Stimulated activated naive B cell treated with anti-CD40 and anti-IgM and Interleukin-4, amounts not matched to agents 10 μg/mL and 1 μg/mL and 100 μg/mL, for 72 hours (primary cell): ENCODE data around the gene ADH1C.
"Not testable (repeated sequence)": the region's sequence is repeated elsewhere in the genome, so short reads cannot be mapped to it uniquely, and the experiment has no call there.

ENCODE experiments used
- ATAC-seq, 2 donors: fragments of 150-1000 bp; cut with Tn5 transposase; replicated peaks; 2 replicates each; pipeline ENCODE4 v1.10.0; 2021; ENCODE audit warnings: moderate library complexity in 1 of 2
- DNase-seq: peaks from one replicate; pipeline ENCODE4 v3.0.0; 2021
- H3K27ac Mint-ChIP-seq: one replicate; pipeline ENCODE4 v1.8.0; 2022; ENCODE audit warnings: mild to moderate bottlenecking, mixed read lengths
- H3K27me3 Mint-ChIP-seq, 2 donors: one replicate each; pipeline ENCODE4 v1.8.0; 2022; ENCODE audit warnings: mixed read lengths in 2 of 2
- H3K36me3 Mint-ChIP-seq, 2 donors: one replicate each; pipeline ENCODE4 v1.8.0; 2022; ENCODE audit warnings: mixed read lengths in 2 of 2, mild to moderate bottlenecking in 1 of 2
- H3K4me1 Mint-ChIP-seq, 2 donors: one replicate each; pipeline ENCODE4 v1.8.0; 2022; ENCODE audit warnings: mixed read lengths in 2 of 2, mild to moderate bottlenecking in 1 of 2
- H3K4me3 Mint-ChIP-seq, 2 donors: one replicate each; pipeline ENCODE4 v1.8.0; 2022; ENCODE audit warnings: mild to moderate bottlenecking in 2 of 2, mixed read lengths in 2 of 2, moderate library complexity in 1 of 2
- H3K9me3 Mint-ChIP-seq, 2 donors: one replicate each; pipeline ENCODE4 v1.8.0; 2022; ENCODE audit warnings: mixed read lengths in 2 of 2, mild to moderate bottlenecking in 1 of 2

ADH1C gene

DNA sequence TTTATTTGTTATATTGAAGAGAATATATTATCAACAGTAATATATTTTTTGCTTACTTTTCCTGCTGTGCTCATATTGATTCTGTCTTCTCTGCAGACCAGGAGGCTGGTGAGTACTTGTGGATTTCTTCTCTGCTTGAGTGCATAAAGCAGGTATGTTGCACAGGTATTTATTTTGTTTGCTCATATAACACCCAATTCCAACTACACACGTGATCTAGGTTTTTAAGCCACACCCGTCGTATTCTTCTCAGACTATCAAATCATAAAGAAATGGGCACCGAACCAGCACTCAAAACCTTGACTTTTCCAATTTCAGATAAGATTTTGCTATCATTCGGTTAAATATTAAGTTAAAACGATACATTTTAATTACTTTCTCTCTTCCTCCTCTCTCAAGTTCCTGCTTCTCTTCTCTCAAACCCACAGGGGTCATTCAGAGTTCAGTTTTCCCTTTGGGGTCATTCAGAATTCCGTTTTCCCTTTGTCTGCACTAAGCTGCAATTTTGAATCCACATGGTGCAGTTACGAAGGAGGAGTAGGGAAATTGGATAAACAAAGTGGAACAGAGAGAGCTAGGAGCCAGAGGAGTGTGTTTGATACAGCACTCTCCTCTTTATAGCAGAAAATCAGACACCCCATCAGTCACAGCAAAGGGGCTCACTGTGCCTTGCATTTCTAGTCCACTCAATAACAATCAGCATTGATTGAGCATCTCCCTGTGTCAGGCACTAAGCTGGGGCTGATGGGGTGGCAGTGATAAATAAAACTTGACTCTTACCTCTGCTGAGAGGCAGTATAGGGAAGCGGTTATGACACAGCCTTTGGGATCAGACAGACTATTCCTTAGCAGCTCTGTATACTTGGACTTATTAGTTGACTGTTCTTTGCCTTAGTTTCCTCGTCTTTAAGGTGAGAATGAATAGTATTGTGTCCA, at the start of gene ADH1C:
TSS of gene ADH1C (minus strand) at position 145 of the 936 bp plus-strand sequence. CDS start at position 74, 71 bp downstream.
- no peak within 1 kb of the TSS for H3K27ac Mint-ChIP-seq
- H3K36me3 Mint-ChIP-seq = no peaks in the 10 kb centered on the region
- no peak within 1 kb of the TSS for H3K4me3 Mint-ChIP-seq
- ATAC-seq (no peak), DNase-seq (no peak)
- H3K9me3 Mint-ChIP-seq = peaks cover 10 to 14% of the 10 kb centered on the region in 2 donors
- H3K4me1 Mint-ChIP-seq = no peaks in the 10 kb centered on the region
- peaks cover 0 to 5% of the 10 kb centered on the region in 2 donors for H3K27me3 Mint-ChIP-seq

DNA sequence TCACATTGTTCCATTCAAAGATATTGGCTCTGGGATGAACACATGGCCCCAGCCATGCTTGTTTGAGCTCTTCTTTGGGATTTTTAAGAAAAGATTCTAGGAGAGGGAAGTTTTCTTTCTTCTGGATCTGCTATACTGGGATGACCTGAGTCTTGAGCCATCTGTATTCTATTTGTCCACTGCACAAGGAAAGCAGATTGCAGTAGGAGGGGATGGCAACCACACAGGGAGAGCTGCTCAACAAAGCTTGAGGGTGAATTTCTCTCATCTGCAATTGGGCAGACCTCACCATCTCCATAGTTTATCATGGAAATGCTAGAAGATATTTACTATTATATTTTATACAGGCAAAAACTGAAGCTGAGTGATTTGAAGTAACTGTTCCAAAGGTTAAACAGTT, 48.3 kb upstream of the ADH1C start:
- Mint-ChIP-seq H3K4me1 (peaks cover 13 to 17% of the 10 kb centered on the region in 2 donors), H3K27me3 (peaks cover under 1 to 6% of the 10 kb centered on the region in 2 donors), H3K36me3 (no peaks in the 10 kb centered on the region), H3K9me3 (no peaks in the 10 kb centered on the region), H3K4me3 (no peak overlapping the region), H3K27ac (no peak overlapping the region)
- DNase-seq (no peak), ATAC-seq (no peak)

- DNase-seq = no peak
- no peaks in the 10 kb centered on the region for H3K36me3 Mint-ChIP-seq
- H3K9me3 Mint-ChIP-seq = no peaks in the 10 kb centered on the region
- H3K4me1 Mint-ChIP-seq = peaks cover 0 to 3% of the 10 kb centered on the region in 2 donors
- ATAC-seq = no peak
- peaks cover 4 to 6% of the 10 kb centered on the region in 2 donors for H3K27me3 Mint-ChIP-seq
- no peak overlapping the region for H3K27ac Mint-ChIP-seq
- no peak overlapping the region for H3K4me3 Mint-ChIP-seq
Observed at GRCh38 chr4:99399017-99399416, 46.5 kb upstream of the ADH1C start.

DNA sequence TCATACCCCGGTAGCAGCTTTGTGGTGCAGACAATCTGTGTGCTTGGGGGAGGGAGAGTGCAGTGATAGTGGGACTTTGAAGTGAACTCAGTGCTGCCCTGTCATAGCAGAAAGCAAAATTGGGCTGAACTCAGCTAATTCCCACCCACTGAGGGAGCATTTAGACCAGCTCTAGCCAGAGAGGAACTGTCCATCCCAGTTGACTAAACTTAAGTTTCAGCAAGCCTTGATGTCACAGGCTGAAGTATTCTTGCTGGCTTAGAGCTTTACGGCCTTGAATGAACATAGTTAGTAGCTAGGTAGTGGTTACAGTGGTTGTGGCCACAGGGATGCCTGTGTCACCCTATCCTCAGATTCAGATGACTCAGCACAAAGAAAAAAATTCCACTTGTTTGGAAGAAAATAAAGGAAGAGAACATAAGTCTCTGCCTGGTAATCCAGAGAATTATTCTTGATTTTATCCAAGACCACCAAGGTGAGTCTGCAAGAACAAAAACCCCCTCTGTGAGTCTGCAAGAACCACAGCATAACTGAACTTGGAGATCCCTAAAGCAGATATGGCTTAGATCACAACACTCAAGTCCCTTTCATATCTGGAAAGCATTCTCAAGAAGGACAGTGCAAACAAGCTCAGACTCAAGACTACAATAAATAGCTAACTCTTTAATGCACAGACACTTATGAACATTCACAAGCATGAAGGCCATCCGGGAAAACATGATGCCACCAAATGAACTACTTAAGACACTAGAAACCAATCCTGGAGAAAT, 43.2 kb upstream of the ADH1C start:
- Mint-ChIP-seq H3K4me3 (no peak overlapping the region), H3K27me3 (peaks cover 5 to 9% of the 10 kb centered on the region in 2 donors), H3K4me1 (no peaks in the 10 kb centered on the region), H3K27ac (no peak overlapping the region), H3K9me3 (peaks cover 0 to 1% of the 10 kb centered on the region in 2 donors), H3K36me3 (no peaks in the 10 kb centered on the region)
- ATAC-seq (no peak), DNase-seq (no peak)

GRCh38 chr4:99394896-99395295, 42.4 kb upstream of the ADH1C start:
- DNase-seq (no peak), ATAC-seq (no peak)
- Mint-ChIP-seq H3K27me3 (peaks cover 5 to 9% of the 10 kb centered on the region in 2 donors), H3K27ac (no peak overlapping the region), H3K9me3 (peaks cover 0 to 1% of the 10 kb centered on the region in 2 donors), H3K36me3 (no peaks in the 10 kb centered on the region), H3K4me1 (no peaks in the 10 kb centered on the region), H3K4me3 (no peak overlapping the region)

GRCh38 chr4:99390055-99390454, 37.5 kb upstream of the ADH1C start:
- Mint-ChIP-seq H3K27me3 (peaks cover 3 to 5% of the 10 kb centered on the region in 2 donors), H3K4me1 (no peaks in the 10 kb centered on the region), H3K36me3 (no peaks in the 10 kb centered on the region), H3K4me3 (no peak overlapping the region), H3K27ac (no peak overlapping the region), H3K9me3 (peaks cover 0 to 1% of the 10 kb centered on the region in 2 donors)
- no peak for DNase-seq
- no peak for ATAC-seq

DNA sequence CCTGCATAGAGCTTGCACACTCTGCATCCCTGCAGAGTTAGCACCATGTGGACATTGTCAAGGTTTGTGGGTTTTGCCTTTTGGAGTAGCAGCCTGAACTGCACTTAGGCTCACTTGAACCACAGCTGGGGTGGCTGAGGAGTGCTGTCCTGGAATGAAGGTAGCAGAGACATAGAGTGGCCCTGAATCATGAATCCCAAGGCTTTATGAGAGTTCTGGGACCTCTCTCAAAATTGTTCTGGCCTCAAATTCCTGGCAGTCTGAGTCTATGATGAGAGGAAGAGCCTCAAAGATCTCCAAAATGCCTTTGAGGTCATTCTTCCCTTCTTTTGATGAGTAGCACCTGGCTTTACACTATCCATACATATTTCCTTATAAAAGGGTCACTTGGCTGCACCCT, 37.1 kb upstream of the ADH1C start:
- H3K9me3 Mint-ChIP-seq = peaks cover 0 to 1% of the 10 kb centered on the region in 2 donors
- ATAC-seq (no peak), DNase-seq (no peak)
- no peak overlapping the region for H3K4me3 Mint-ChIP-seq
- no peaks in the 10 kb centered on the region for H3K36me3 Mint-ChIP-seq
- no peak overlapping the region for H3K27ac Mint-ChIP-seq
- peaks cover 3 to 5% of the 10 kb centered on the region in 2 donors for H3K27me3 Mint-ChIP-seq
- H3K4me1 Mint-ChIP-seq = no peaks in the 10 kb centered on the region

- Mint-ChIP-seq H3K36me3 (no peaks in the 10 kb centered on the region), H3K4me3 (no peak overlapping the region), H3K27ac (no peak overlapping the region), H3K27me3 (peaks cover 0 to 6% of the 10 kb centered on the region in 2 donors), H3K4me1 (no peaks in the 10 kb centered on the region), H3K9me3 (no peaks in the 10 kb centered on the region)
- DNase-seq = no peak
- ATAC-seq = no peak
Observed at GRCh38 chr4:99383833-99384392, 31.4 kb upstream of the ADH1C start.

GRCh38 chr4:99383399-99383798, 30.9 kb upstream of the ADH1C start:
- DNase-seq (no peak), ATAC-seq (no peak)
- Mint-ChIP-seq H3K36me3 (no peaks in the 10 kb centered on the region), H3K27ac (no peak overlapping the region), H3K4me3 (no peak overlapping the region), H3K4me1 (no peaks in the 10 kb centered on the region), H3K9me3 (no peaks in the 10 kb centered on the region), H3K27me3 (peaks cover 0 to 6% of the 10 kb centered on the region in 2 donors)

GRCh38 chr4:99382745-99383360, 30.3 kb upstream of the ADH1C start:
- DNase-seq (no peak), ATAC-seq (no peak)
- H3K27ac Mint-ChIP-seq = no peak overlapping the region
- H3K4me3 Mint-ChIP-seq = no peak overlapping the region
- no peaks in the 10 kb centered on the region for H3K4me1 Mint-ChIP-seq
- H3K9me3 Mint-ChIP-seq = no peaks in the 10 kb centered on the region
- no peaks in the 10 kb centered on the region for H3K36me3 Mint-ChIP-seq
- H3K27me3 Mint-ChIP-seq = peaks cover 0 to 6% of the 10 kb centered on the region in 2 donors

DNA sequence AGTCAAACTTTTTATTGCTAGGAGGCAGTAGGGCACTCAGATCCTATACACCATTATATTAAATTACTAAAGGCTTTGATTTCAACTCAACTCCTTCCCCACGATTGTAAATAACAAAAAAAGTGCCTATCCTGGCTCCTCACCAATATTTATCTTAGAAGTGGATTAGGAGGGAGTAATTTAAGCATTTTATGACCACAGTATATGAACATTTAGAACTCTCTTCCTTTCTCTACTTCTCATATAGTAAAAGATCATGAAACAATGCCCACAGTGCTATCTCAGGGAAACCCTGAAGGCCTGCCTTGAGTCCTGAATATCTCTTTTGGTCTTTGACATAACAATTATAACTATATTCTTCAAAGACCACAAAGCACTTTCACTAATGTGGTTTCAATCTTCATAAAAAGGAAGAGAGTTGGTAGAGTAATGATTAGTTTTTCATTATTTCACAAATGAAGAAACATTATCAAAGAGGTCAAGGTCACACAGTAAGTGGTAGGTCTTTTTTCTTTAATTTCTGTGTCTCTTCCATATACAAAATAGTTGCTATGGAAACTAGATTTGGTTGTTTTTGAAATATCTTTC, 29.1 kb upstream of the ADH1C start:
- no peak overlapping the region for H3K4me3 Mint-ChIP-seq
- no peaks in the 10 kb centered on the region for H3K36me3 Mint-ChIP-seq
- peaks cover 0 to 6% of the 10 kb centered on the region in 2 donors for H3K27me3 Mint-ChIP-seq
- no peaks in the 10 kb centered on the region for H3K9me3 Mint-ChIP-seq
- ATAC-seq = no peak
- no peak overlapping the region for H3K27ac Mint-ChIP-seq
- no peak for DNase-seq
- H3K4me1 Mint-ChIP-seq = no peaks in the 10 kb centered on the region

DNA sequence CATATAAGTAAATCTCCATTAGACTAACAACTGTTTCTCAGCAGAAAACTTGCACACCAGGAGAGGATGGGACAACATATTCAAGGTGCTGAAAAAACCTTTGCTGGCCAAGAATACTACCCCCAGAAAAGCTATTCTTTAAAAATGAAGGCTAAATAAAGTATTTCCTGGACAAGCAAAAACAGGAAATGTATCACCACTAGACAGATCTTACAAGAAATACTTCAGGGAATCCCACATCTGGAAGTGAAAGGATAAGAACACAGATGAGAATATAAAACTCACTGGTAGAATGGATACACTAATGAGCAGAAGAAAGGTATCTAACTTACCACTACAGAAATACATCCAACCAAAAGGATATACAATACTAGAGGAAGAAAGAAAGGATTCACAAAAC, 27.0 kb upstream of the ADH1C start:
- no peak overlapping the region for H3K27ac Mint-ChIP-seq
- no peaks in the 10 kb centered on the region for H3K4me1 Mint-ChIP-seq
- ATAC-seq (no peak), DNase-seq (no peak)
- H3K9me3 Mint-ChIP-seq = peaks cover 8 to 9% of the 10 kb centered on the region in 2 donors
- H3K4me3 Mint-ChIP-seq = no peak overlapping the region
- peaks cover 0 to 1% of the 10 kb centered on the region in 2 donors for H3K36me3 Mint-ChIP-seq
- H3K27me3 Mint-ChIP-seq = peaks cover 0 to 6% of the 10 kb centered on the region in 2 donors

GRCh38 chr4:99378876-99379275, 26.3 kb upstream of the ADH1C start:
- Mint-ChIP-seq H3K4me3 (no peak overlapping the region), H3K27ac (no peak overlapping the region), H3K4me1 (no peaks in the 10 kb centered on the region), H3K36me3 (peaks cover 0 to 1% of the 10 kb centered on the region in 2 donors), H3K9me3 (peaks cover 10 to 12% of the 10 kb centered on the region in 2 donors), H3K27me3 (peaks cover 0 to 6% of the 10 kb centered on the region in 2 donors)
- no peak for ATAC-seq
- no peak for DNase-seq

DNA sequence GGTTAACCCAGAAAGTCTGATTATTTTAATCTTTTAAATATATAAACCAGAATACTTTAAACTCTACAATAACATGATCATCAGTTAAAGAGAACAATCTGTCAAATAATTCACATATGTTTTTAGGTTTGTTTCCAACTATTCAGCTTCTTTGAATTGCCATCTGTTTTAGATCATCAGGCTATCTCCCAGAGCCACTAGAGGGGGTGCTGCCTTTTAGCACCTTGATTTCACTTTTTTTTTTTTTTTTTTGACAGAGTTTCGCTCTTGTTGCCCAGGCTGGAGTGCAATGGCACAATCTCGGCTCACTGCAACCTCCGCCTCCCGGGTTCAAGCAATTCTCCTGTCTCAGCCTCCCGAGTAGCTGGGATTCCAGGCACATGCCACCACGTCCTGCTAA, 24.8 kb upstream of the ADH1C start:
- not testable (repeated sequence) for H3K27ac Mint-ChIP-seq, H3K4me1 Mint-ChIP-seq, H3K27me3 Mint-ChIP-seq, ATAC-seq, H3K36me3 Mint-ChIP-seq, H3K4me3 Mint-ChIP-seq, DNase-seq
- H3K9me3 Mint-ChIP-seq = peaks cover 11 to 14% of the 10 kb centered on the region in 2 donors
